ENCODE data around the gene BLNK. TPM values are rescaled to one million over a fixed set of nuclear protein-coding genes. Genes with fewer than 3 reads are reported as not detected.

The BLNK gene
- total RNA-seq, 1 experiment from 2014 or later: not detected

GRCh38 chr10:96263176-96263575 is 8.2 kb downstream of the BLNK start:
- DNase-seq (ENCODE audit: low spot score): no peak
- CTCF ChIA-PET: no interaction called here
- Histone ChIP-seq H3K4me3 (ENCODE audit: low read depth, low read length, poor library complexity, severe bottlenecking) (no peak overlapping the region), H3K4me1 (ENCODE audit: insufficient read depth, low read length, poor library complexity, severe bottlenecking) (no peaks in the 10 kb centered on the region), H3K9me3 (ENCODE audit: low read depth, low read length, poor library complexity, severe bottlenecking) (no peaks in the 10 kb centered on the region), H3K27ac (ENCODE audit: low read depth, low read length, poor library complexity, severe bottlenecking) (no peak overlapping the region), H3K36me3 (ENCODE audit: insufficient read depth, low read length, poor library complexity, severe bottlenecking) (no peaks in the 10 kb centered on the region), H3K27me3 (replicated peaks; ENCODE audit: insufficient read depth, low read depth, low read length, poor library complexity) (no peaks in the 10 kb centered on the region)
- POLR2A ChIA-PET (ENCODE audit: low non-redundant PET): no interaction called here
- BruUV-seq (replicated peaks): no TSS peak
- no peak for TF ChIP-seq CTCF (conservative IDR thresholded peaks at IDR 0.05; ENCODE audit: low read depth, low read length)
- TF ChIP-seq EZH2 (IDR thresholded peaks at IDR 0.05; ENCODE audit: borderline replicate concordance, low read depth, low read length, poor library complexity, severe bottlenecking): no peak
- intact Hi-C loops (cut with micrococcal nuclease; ENCODE audit: unreplicated experiment): no loop called here

DNA sequence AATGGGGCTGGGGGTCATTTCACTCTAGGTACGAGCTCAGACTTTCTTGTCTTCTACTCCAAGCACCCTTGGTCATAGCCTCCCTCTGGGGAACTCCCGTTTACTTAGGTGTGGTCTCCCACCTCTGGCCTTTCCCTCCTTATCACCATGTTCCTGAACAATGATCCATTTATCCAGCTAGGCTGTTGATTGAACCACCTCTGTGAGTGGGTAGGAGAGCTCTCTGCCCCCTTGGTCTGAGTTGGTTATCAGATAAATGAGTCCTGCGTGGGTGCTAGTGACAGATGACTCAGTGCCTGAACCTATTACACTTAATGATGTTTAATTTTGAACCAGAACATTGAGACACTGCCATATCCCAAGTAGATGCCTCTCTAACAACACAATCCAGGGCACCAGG is 9.4 kb downstream of the BLNK start:
- no TSS peak for BruUV-seq (replicated peaks)
- no peak for TF ChIP-seq CTCF (conservative IDR thresholded peaks at IDR 0.05; ENCODE audit: low read depth, low read length)
- no peak for TF ChIP-seq EZH2 (IDR thresholded peaks at IDR 0.05; ENCODE audit: borderline replicate concordance, low read depth, low read length, poor library complexity, severe bottlenecking)
- no peaks in the 10 kb centered on the region for H3K36me3 ChIP-seq (ENCODE audit: insufficient read depth, low read length, poor library complexity, severe bottlenecking)
- intact Hi-C loops (cut with micrococcal nuclease; ENCODE audit: unreplicated experiment): no loop called here
- no peaks in the 10 kb centered on the region for H3K9me3 ChIP-seq (ENCODE audit: low read depth, low read length, poor library complexity, severe bottlenecking)
- no peak overlapping the region for H3K27ac ChIP-seq (ENCODE audit: low read depth, low read length, poor library complexity, severe bottlenecking)
- DNase-seq (ENCODE audit: low spot score): no peak
- no peaks in the 10 kb centered on the region for H3K4me1 ChIP-seq (ENCODE audit: insufficient read depth, low read length, poor library complexity, severe bottlenecking)
- CTCF ChIA-PET: no interaction called here
- POLR2A ChIA-PET (ENCODE audit: low non-redundant PET): no interaction called here
- H3K27me3 ChIP-seq (replicated peaks; ENCODE audit: insufficient read depth, low read depth, low read length, poor library complexity): no peaks in the 10 kb centered on the region
- H3K4me3 ChIP-seq (ENCODE audit: low read depth, low read length, poor library complexity, severe bottlenecking): no peak overlapping the region

- H3K27me3 ChIP-seq (replicated peaks; ENCODE audit: insufficient read depth, low read depth, low read length, poor library complexity): no peaks in the 10 kb centered on the region
- no peak for TF ChIP-seq CTCF (conservative IDR thresholded peaks at IDR 0.05; ENCODE audit: low read depth, low read length)
- TF ChIP-seq EZH2 (IDR thresholded peaks at IDR 0.05; ENCODE audit: borderline replicate concordance, low read depth, low read length, poor library complexity, severe bottlenecking): no peak
- H3K9me3 ChIP-seq (ENCODE audit: low read depth, low read length, poor library complexity, severe bottlenecking): no peaks in the 10 kb centered on the region
- no peak for DNase-seq (ENCODE audit: low spot score)
- intact Hi-C loops (cut with micrococcal nuclease; ENCODE audit: unreplicated experiment): no loop called here
- CTCF ChIA-PET: interaction anchor here (0.6 kb wide), 1 partner anchor 31 kb away, joined by 5 read pairs; no protein-coding TSS in a partner anchor
- H3K36me3 ChIP-seq (ENCODE audit: insufficient read depth, low read length, poor library complexity, severe bottlenecking): no peaks in the 10 kb centered on the region
- BruUV-seq (replicated peaks): no TSS peak
- H3K4me3 ChIP-seq (ENCODE audit: low read depth, low read length, poor library complexity, severe bottlenecking): no peak overlapping the region
- POLR2A ChIA-PET (ENCODE audit: low non-redundant PET): no interaction called here
- no peak overlapping the region for H3K27ac ChIP-seq (ENCODE audit: low read depth, low read length, poor library complexity, severe bottlenecking)
- H3K4me1 ChIP-seq (ENCODE audit: insufficient read depth, low read length, poor library complexity, severe bottlenecking): no peaks in the 10 kb centered on the region
Measured at GRCh38 chr10:96261132-96261531, 10.2 kb downstream of the BLNK start.

Data from A673 (cell line).